GM20000 (cell line): Measurements from ENCODE around the gene LY6G6F.

Experiments
- DNase-seq: peaks from one replicate; pipeline ENCODE4 v3.0.0; 2012; ENCODE audit warnings: low spot score
- CTCF ChIP-seq: IDR thresholded peaks from 2 replicates; pipeline ENCODE4 v1.5.1; 2012; ENCODE audit warnings: mild to moderate bottlenecking, control low read depth; ENCODE audit errors: extremely low read depth, missing control alignments

LY6G6F gene

GRCh38 chr6:31665501-31666336 lies 40.9 kb upstream of the LY6G6F start, which contains the start of gene CSNK2B:
Gene CSNK2B (plus strand): TSS chr6:31666080. CDS start chr6:31666832, 752 bp downstream.
- DNase-seq: peak; percentile 95
- no peak for TF ChIP-seq CTCF

GRCh38 chr6:31666337-31666965 lies 40.2 kb upstream of the LY6G6F start:
- TF ChIP-seq CTCF: no peak
- no peak for DNase-seq

GRCh38 chr6:31669676-31670075 lies 37.0 kb upstream of the LY6G6F start, which contains the start of gene LY6G5B:
Gene LY6G5B (plus strand): TSS chr6:31669976. CDS start chr6:31670951, 975 bp downstream.
- no peak for DNase-seq
- TF ChIP-seq CTCF: no peak

- no peak for DNase-seq
- TF ChIP-seq CTCF: no peak
Measured at GRCh38 chr6:31676322-31676903, 30.3 kb upstream of the LY6G6F start.

GRCh38 chr6:31676904-31677303 lies 29.8 kb upstream of the LY6G6F start:
- no peak for TF ChIP-seq CTCF
- DNase-seq: no peak

GRCh38 chr6:31677955-31678354 lies 28.7 kb upstream of the LY6G6F start:
- no peak for TF ChIP-seq CTCF
- DNase-seq: no peak
